ENCODE measurements around the gene LRRC41. TPM values are rescaled to one million over a fixed set of nuclear protein-coding genes. Genes with fewer than 3 reads are reported as not detected.

LRRC41 gene
- total RNA-seq, 1 experiment from 2014 or later, result 47.5 TPM

DNA sequence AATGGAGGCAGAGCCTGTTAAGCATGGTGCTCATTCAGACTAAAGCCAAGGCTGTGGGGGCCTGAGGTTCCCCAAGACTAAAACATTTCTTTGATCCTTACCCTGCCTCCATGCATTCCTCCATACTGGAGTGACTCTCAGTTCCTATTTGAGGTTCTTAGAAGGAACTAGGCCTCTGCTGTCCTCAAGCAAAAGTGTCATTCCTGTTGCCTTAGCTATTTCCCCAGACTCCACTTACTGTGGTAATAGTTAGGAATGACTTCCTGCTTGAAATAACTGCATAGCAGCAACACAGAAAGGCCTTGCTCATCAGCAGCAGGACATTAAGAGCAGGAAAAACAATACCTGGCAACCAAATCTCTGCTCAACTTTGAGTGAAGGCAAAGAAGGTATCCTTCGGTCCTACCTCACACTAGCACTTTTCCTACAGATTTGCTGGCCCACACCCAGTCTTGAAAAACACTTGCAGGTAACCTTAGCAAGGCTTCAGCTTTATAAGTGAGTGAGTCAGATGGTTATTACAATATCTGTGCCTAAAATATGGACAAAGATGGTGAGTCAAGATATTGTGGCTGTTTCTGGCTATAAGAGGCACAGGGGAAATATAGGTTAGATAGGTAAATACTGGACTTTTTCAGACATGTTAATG is 14.8 kb downstream of the LRRC41 start:
- TF ChIP-seq, protein P1, sequence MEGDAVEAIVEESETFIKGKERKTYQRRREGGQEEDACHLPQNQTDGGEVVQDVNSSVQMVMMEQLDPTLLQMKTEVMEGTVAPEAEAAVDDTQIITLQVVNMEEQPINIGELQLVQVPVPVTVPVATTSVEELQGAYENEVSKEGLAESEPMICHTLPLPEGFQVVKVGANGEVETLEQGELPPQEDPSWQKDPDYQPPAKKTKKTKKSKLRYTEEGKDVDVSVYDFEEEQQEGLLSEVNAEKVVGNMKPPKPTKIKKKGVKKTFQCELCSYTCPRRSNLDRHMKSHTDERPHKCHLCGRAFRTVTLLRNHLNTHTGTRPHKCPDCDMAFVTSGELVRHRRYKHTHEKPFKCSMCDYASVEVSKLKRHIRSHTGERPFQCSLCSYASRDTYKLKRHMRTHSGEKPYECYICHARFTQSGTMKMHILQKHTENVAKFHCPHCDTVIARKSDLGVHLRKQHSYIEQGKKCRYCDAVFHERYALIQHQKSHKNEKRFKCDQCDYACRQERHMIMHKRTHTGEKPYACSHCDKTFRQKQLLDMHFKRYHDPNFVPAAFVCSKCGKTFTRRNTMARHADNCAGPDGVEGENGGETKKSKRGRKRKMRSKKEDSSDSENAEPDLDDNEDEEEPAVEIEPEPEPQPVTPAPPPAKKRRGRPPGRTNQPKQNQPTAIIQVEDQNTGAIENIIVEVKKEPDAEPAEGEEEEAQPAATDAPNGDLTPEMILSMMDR (IDR thresholded peaks at IDR 0.05; ENCODE audit: unreplicated experiment), result no peak
- intact Hi-C loops (cut with micrococcal nuclease; ENCODE audit: unreplicated experiment), result no loop called here
- Mint-ChIP-seq H3K27me3 (ENCODE audit: unreplicated experiment) (no peaks in the 10 kb centered on the region), H3K9me3 (ENCODE audit: low read depth, unreplicated experiment) (no peaks in the 10 kb centered on the region), H3K4me3 (ENCODE audit: low read depth, unreplicated experiment) (no peak overlapping the region), H3K4me1 (ENCODE audit: low read depth, unreplicated experiment) (no peaks in the 10 kb centered on the region), H3K27ac (ENCODE audit: unreplicated experiment) (no peak overlapping the region), H3K36me3 (ENCODE audit: insufficient read depth, unreplicated experiment) (peaks cover 43% of the 10 kb centered on the region)
- CTCF ChIA-PET, result no interaction called here
- no TSS peak for BruUV-seq (replicated peaks)
- no peak for DNase-seq

DNA sequence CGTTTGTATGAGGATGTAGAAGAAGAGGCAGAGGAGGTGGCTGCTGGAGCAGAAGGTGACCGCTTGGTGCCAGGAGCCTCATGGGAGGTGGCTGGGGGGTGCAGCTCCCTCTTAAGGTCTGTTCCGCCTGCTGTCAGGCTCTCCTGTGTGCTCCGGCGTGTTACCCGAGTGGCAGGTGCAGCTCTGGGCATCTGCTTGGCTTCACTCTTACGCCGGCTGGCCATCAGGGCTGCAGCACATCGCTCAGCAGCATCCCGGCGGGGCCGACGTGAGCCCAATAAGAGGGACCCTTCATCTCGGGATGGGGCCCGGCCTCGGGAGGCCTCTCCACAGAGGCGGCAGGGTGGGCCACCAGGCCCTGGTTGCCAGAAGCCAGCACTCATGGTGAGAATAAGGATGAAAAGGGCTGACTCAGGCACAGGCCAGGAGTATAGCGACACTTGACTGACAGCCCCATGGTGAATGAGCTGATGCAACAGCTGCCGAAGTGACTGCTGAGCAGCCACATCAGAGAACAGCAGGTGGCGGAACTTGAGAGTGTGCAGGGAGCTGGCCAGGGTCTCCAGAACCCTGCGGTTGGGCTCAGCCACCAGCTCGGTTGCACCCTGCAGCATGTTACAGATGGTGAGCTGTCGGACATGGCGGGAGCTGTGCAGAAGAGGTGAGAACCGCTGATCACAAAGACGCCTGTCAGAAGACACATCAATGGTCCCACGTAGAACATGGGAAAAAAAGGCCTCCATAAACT is 17.5 kb downstream of the LRRC41 start:
- Mint-ChIP-seq H3K4me3 (ENCODE audit: low read depth, unreplicated experiment) (no peak overlapping the region), H3K36me3 (ENCODE audit: insufficient read depth, unreplicated experiment) (peaks cover 53% of the 10 kb centered on the region), H3K9me3 (ENCODE audit: low read depth, unreplicated experiment) (no peaks in the 10 kb centered on the region), H3K27ac (ENCODE audit: unreplicated experiment) (no peak overlapping the region), H3K4me1 (ENCODE audit: low read depth, unreplicated experiment) (no peaks in the 10 kb centered on the region), H3K27me3 (ENCODE audit: unreplicated experiment) (no peaks in the 10 kb centered on the region)
- no TSS peak for BruUV-seq (replicated peaks)
- CTCF ChIA-PET, result interaction anchor here (1.3 kb wide), 1 partner anchor 8 kb away, joined by 3 read pairs; no protein-coding TSS in a partner anchor
- intact Hi-C loops (cut with micrococcal nuclease; ENCODE audit: unreplicated experiment), result no loop called here
- DNase-seq, result no peak
- TF ChIP-seq, protein P1 (IDR thresholded peaks at IDR 0.05; ENCODE audit: unreplicated experiment), result no peak

DNA sequence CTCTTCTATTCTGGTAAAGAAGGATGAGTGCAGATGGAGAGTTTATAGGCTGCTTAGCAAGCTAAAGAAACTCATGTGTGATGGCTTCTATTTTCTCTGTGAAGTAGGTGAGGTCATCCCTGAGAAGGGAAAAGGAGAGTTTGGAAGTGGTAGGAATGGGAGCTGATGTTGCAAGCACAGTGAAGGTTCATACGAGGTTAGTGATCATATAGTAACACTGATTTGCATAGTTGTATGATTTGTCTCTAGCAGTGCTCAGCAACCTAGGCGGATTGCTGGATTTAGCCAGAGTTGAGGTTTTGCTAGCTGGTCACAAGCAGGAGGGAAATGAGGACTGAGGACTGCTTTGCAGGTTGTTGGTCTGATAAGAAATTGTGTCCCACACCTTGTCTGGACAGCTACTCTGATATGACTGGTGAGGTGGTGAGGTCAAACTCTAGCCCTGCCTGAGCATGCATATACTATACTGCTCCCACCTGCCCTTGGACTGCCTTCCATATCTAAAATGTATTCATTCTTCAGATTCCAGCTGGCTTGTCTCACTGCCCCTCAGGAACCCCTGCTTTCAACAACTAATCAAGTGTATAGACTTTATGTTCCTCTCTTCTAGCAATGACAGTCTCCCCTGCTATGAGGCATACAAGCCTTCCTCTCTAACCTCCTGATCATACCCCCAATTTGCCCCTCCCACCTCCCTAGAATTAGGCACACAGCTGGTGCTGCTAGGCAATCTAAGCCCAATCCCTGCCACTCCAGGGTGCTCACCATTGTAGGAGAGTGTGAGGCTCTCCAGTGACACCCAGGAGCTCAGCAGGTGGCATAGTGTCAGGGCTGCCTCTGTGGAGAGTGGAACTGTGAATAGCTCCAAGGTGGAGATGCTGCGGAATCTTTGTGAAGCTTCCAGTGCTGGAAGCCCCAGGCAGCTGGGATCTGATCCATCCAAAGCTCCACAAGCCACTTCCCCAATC is 18.5 kb downstream of the LRRC41 start:
- no peak overlapping the region for H3K27ac Mint-ChIP-seq (ENCODE audit: unreplicated experiment)
- H3K4me1 Mint-ChIP-seq (ENCODE audit: low read depth, unreplicated experiment), result no peaks in the 10 kb centered on the region
- BruUV-seq (replicated peaks), result no TSS peak
- H3K4me3 Mint-ChIP-seq (ENCODE audit: low read depth, unreplicated experiment), result no peak overlapping the region
- H3K9me3 Mint-ChIP-seq (ENCODE audit: low read depth, unreplicated experiment), result no peaks in the 10 kb centered on the region
- CTCF ChIA-PET, result interaction anchor here (1.3 kb wide), 1 partner anchor 7 kb away, joined by 3 read pairs; no protein-coding TSS in a partner anchor
- DNase-seq, result no peak
- no peaks in the 10 kb centered on the region for H3K27me3 Mint-ChIP-seq (ENCODE audit: unreplicated experiment)
- TF ChIP-seq, protein P1 (IDR thresholded peaks at IDR 0.05; ENCODE audit: unreplicated experiment), result no peak
- intact Hi-C loops (cut with micrococcal nuclease; ENCODE audit: unreplicated experiment), result no loop called here
- peaks cover 55% of the 10 kb centered on the region for H3K36me3 Mint-ChIP-seq (ENCODE audit: insufficient read depth, unreplicated experiment)

DNA sequence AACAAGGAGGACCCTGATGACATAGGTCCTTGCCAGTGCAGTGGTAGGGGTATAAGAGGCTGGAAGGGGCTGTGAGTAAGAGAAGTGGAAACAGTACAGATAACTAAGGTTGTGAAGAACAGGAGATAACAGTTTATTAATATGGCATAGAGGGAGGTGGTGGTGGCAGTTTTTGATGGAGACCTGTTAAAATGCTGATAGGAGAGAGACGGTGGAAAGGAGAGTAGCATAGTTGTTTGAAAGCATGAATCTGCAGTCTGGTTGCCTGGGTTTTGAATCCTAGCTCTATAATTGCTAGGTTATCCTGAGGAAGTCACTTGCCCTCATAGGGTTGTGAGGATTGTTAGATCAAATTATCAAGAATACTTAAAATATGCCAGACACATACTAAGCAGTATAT is 19.4 kb downstream of the LRRC41 start:
- H3K27ac Mint-ChIP-seq (ENCODE audit: unreplicated experiment), result no peak overlapping the region
- no peaks in the 10 kb centered on the region for H3K4me1 Mint-ChIP-seq (ENCODE audit: low read depth, unreplicated experiment)
- no peaks in the 10 kb centered on the region for H3K9me3 Mint-ChIP-seq (ENCODE audit: low read depth, unreplicated experiment)
- BruUV-seq (replicated peaks), result no TSS peak
- TF ChIP-seq, protein P1 (IDR thresholded peaks at IDR 0.05; ENCODE audit: unreplicated experiment), result no peak
- CTCF ChIA-PET, result interaction anchor here (0.5 kb wide), 1 partner anchor 12 kb away, joined by 4 read pairs; no protein-coding TSS in a partner anchor
- no peak for DNase-seq
- peaks cover 47% of the 10 kb centered on the region for H3K36me3 Mint-ChIP-seq (ENCODE audit: insufficient read depth, unreplicated experiment)
- intact Hi-C loops (cut with micrococcal nuclease; ENCODE audit: unreplicated experiment), result no loop called here
- no peak overlapping the region for H3K4me3 Mint-ChIP-seq (ENCODE audit: low read depth, unreplicated experiment)
- H3K27me3 Mint-ChIP-seq (ENCODE audit: unreplicated experiment), result no peaks in the 10 kb centered on the region

Measured in Calu3 (cell line).